Thoracic aorta (tissue), 2 donors: ENCODE data around the gene PGAM2. TPM values are rescaled to one million over a fixed set of nuclear protein-coding genes. Genes with fewer than 3 reads are reported as not detected.

Source experiments
- ATAC-seq: fragments of 150-250 bp; one replicate; pipeline ENCODE4 v1.8.0; 2017; ENCODE audit warnings: low read depth; ENCODE audit not compliant: insufficient number of reproducible peaks, low FRiP score
- DNase-seq: peaks from one replicate; pipeline ENCODE4 v3.0.0-alpha.2; 2020; ENCODE audit warnings: low spot score
- H3K27ac ChIP-seq, 2 donors: fragments of 200-600 bp; sonication (generic); 1 replicate in 1 of 2; 2 replicates in 1 of 2; pipeline ENCODE4 v1.5.1; 2016; ENCODE audit warnings: mild to moderate bottlenecking in 2 of 2, moderate library complexity in 2 of 2
- H3K27me3 ChIP-seq: fragments of 200-600 bp; sonication (generic); replicated peaks from 2 replicates; pipeline ENCODE4 v1.6.0; 2016; ENCODE audit warnings: mild to moderate bottlenecking; ENCODE audit not compliant: insufficient read depth
- H3K36me3 ChIP-seq: fragments of 200-600 bp; sonication (generic); one replicate; pipeline ENCODE4 v1.5.1; 2016
- H3K4me1 ChIP-seq, 2 donors: fragments of 200-600 bp; sonication (generic); 1 replicate in 1 of 2; 2 replicates in 1 of 2; pipeline versions ENCODE4 v1.5.1 to v1.6.0; 2016; ENCODE audit warnings: low read depth in 2 of 2, mild to moderate bottlenecking in 1 of 2; ENCODE audit not compliant: control insufficient read depth in 1 of 2
- H3K4me3 ChIP-seq: fragments of 200-600 bp; sonication (generic); 2 replicates; pipeline ENCODE4 v1.5.1; 2016; ENCODE audit warnings: mild to moderate bottlenecking
- H3K9me3 ChIP-seq: fragments of 200-600 bp; sonication (generic); 2 replicates; pipeline ENCODE4 v1.5.1; 2016
- CTCF ChIP-seq: fragments of 200-600 bp; sonication (generic); IDR thresholded peaks from one replicate; pipeline ENCODE4 v1.5.1; 2019; ENCODE audit warnings: antibody characterized with exemption
- total RNA-seq, 2 donors: library from RNA; depleted of rRNA; stranded (reverse); fragments of >200 nt; gene quantifications; one replicate each; pipeline versions ENCODE4 v1.1.0 to v1.2.3, GENCODE V29; 2016

PGAM2 gene
- total RNA-seq, 2 donors from 2014 or later: 1.8 to 9.5 TPM

- H3K4me1 ChIP-seq: peaks cover 17 to 43% of the 10 kb centered on the region in 2 donors
- no peak for TF ChIP-seq CTCF
- no peak for ATAC-seq
- no peaks in the 10 kb centered on the region for H3K36me3 ChIP-seq
- H3K27ac ChIP-seq: no peak overlapping the region
- no peaks in the 10 kb centered on the region for H3K27me3 ChIP-seq
- H3K9me3 ChIP-seq: no peaks in the 10 kb centered on the region
- DNase-seq: no peak
- H3K4me3 ChIP-seq: no peak overlapping the region
Observed at GRCh38 chr7:44067064-44067951, 1.9 kb upstream of the PGAM2 start.

- peaks cover 10 to 35% of the 10 kb centered on the region in 2 donors for H3K4me1 ChIP-seq
- H3K27ac ChIP-seq: no peak overlapping the region
- DNase-seq: no peak
- no peaks in the 10 kb centered on the region for H3K27me3 ChIP-seq
- no peak overlapping the region for H3K4me3 ChIP-seq
- H3K36me3 ChIP-seq: peaks cover 5% of the 10 kb centered on the region
- H3K9me3 ChIP-seq: no peaks in the 10 kb centered on the region
- no peak for TF ChIP-seq CTCF
- no peak for ATAC-seq
Observed at GRCh38 chr7:44066494-44067063, 1.2 kb upstream of the PGAM2 start.

GRCh38 chr7:44066111-44066460 lies 719 bp upstream of the PGAM2 start:
- Histone ChIP-seq H3K36me3 (peaks cover 10% of the 10 kb centered on the region), H3K9me3 (no peaks in the 10 kb centered on the region), H3K4me1 (peaks cover 10 to 35% of the 10 kb centered on the region in 2 donors), H3K4me3 (no peak overlapping the region), H3K27ac (no peak overlapping the region), H3K27me3 (no peaks in the 10 kb centered on the region)
- no peak for ATAC-seq
- no peak for DNase-seq
- no peak for TF ChIP-seq CTCF

GRCh38 chr7:44064791-44065430 lies 456 bp downstream of the PGAM2 start:
- ATAC-seq: no peak

More at GRCh38 chr7:44064791-44065430, 456 bp downstream of the PGAM2 start:
- no peak for TF ChIP-seq CTCF
- Histone ChIP-seq H3K36me3 (peaks cover 20% of the 10 kb centered on the region), H3K27ac (no peak overlapping the region), H3K4me1 (peaks cover 10 to 35% of the 10 kb centered on the region in 2 donors), H3K9me3 (no peaks in the 10 kb centered on the region), H3K4me3 (peak overlapping the region; percentile 48), H3K27me3 (no peaks in the 10 kb centered on the region)
- DNase-seq: no peak
